Calu3 (cell line): ENCODE data around the gene NINJ1. TPM values are rescaled to one million over a fixed set of nuclear protein-coding genes. Genes with fewer than 3 reads are reported as not detected.

Source experiments
- BruUV-seq: library from RNA; stranded (reverse); fragments of 400-500 nt; replicated peaks from 2 replicates; lab custom pipeline; 2021; lab: Mats Ljungman, UMichigan
- CTCF ChIA-PET: fragments of 300-600 bp; sonication (Branson Sonifier 250); formaldehyde crosslinking; loops from one replicate; lab custom pipeline; 2022; ENCODE audit warnings: antibody characterized with exemption; lab: Charles Lee
- DNase-seq: peaks from one replicate; pipeline ENCODE4 v3.0.0; 2022
- H3K27ac Mint-ChIP-seq: one replicate; pipeline ENCODE4 v1.8.0; 2022; ENCODE audit warnings: mixed read lengths; ENCODE audit not compliant: unreplicated experiment
- H3K27me3 Mint-ChIP-seq: one replicate; pipeline ENCODE4 v1.8.0; 2022; ENCODE audit warnings: mixed read lengths; ENCODE audit not compliant: unreplicated experiment
- H3K36me3 Mint-ChIP-seq: one replicate; pipeline ENCODE4 v1.8.0; 2022; ENCODE audit warnings: mild to moderate bottlenecking, moderate library complexity, mixed read lengths; ENCODE audit not compliant: insufficient read depth, unreplicated experiment
- H3K4me1 Mint-ChIP-seq: one replicate; pipeline ENCODE4 v1.8.0; 2022; ENCODE audit warnings: mild to moderate bottlenecking, low read depth, mixed read lengths; ENCODE audit not compliant: unreplicated experiment
- H3K4me3 Mint-ChIP-seq: one replicate; pipeline ENCODE4 v1.8.0; 2022; ENCODE audit warnings: mild to moderate bottlenecking, low read depth, moderate library complexity, mixed read lengths; ENCODE audit not compliant: unreplicated experiment
- H3K9me3 Mint-ChIP-seq: one replicate; pipeline ENCODE4 v1.8.0; 2022; ENCODE audit warnings: low read depth, mixed read lengths; ENCODE audit not compliant: unreplicated experiment
- CTCF ChIP-seq: fragments of 200-600 bp; IDR thresholded peaks from one replicate; pipeline ENCODE4 v1.8.0; 2022; ENCODE audit warnings: antibody characterized with exemption; ENCODE audit not compliant: unreplicated experiment
- intact Hi-C: fragments of 100-400 bp; cut with micrococcal nuclease; formaldehyde crosslinking; loops from one replicate; pipeline ENCODE4 v1.10.0; 2022; ENCODE audit not compliant: unreplicated experiment
- total RNA-seq: library from RNA; stranded (reverse); gene quantifications from 2 replicates; pipeline ENCODE4 v1.2.3, GENCODE V29; 2022

The NINJ1 gene
- total RNA-seq, 1 experiment from 2014 or later = 12.6 TPM

GRCh38 chr9:93137362-93137761 is 3.3 kb upstream of the NINJ1 start:
- no peak for DNase-seq
- Mint-ChIP-seq H3K27me3 (no peaks in the 10 kb centered on the region), H3K9me3 (no peaks in the 10 kb centered on the region), H3K4me1 (peaks cover 8% of the 10 kb centered on the region), H3K4me3 (no peak overlapping the region), H3K36me3 (peaks cover 18% of the 10 kb centered on the region), H3K27ac (no peak overlapping the region)
- CTCF ChIA-PET = interaction anchor here (1.6 kb wide), 1 partner anchor 19 kb away, joined by 3 read pairs; no protein-coding TSS in a partner anchor
- no peak for TF ChIP-seq CTCF
- intact Hi-C loops = no loop called here
- BruUV-seq = no TSS peak

- no peak for DNase-seq
- CTCF ChIA-PET = no interaction called here
- Mint-ChIP-seq H3K27me3 (no peaks in the 10 kb centered on the region), H3K4me1 (peaks cover 8% of the 10 kb centered on the region), H3K4me3 (no peak overlapping the region), H3K36me3 (peaks cover 20% of the 10 kb centered on the region), H3K27ac (no peak overlapping the region), H3K9me3 (no peaks in the 10 kb centered on the region)
- no peak for TF ChIP-seq CTCF
- no TSS peak for BruUV-seq
- intact Hi-C loops = no loop called here
Measured at GRCh38 chr9:93136011-93136440, 2.0 kb upstream of the NINJ1 start.

- no peak for TF ChIP-seq CTCF
- CTCF ChIA-PET = interaction anchor here (0.6 to 0.7 kb wide), 2 partner anchors 15 to 19 kb away, joined by 3 to 5 read pairs; no protein-coding TSS in a partner anchor
- Mint-ChIP-seq H3K4me1 (peaks cover 8% of the 10 kb centered on the region), H3K36me3 (peaks cover 20% of the 10 kb centered on the region), H3K27ac (no peak overlapping the region), H3K9me3 (no peaks in the 10 kb centered on the region), H3K4me3 (peak overlapping the region; percentile 71), H3K27me3 (no peaks in the 10 kb centered on the region)
- no TSS peak for BruUV-seq
- DNase-seq = no peak
- intact Hi-C loops = no loop called here
Measured at GRCh38 chr9:93134740-93135444, 841 bp upstream of the NINJ1 start.

GRCh38 chr9:93133681-93134014 is 403 bp downstream of the NINJ1 start:
- H3K27ac Mint-ChIP-seq = no peak overlapping the region
- CTCF ChIA-PET = no interaction called here
- TF ChIP-seq CTCF = no peak
- peak overlapping the region; percentile 71 for H3K4me3 Mint-ChIP-seq
- no peaks in the 10 kb centered on the region for H3K27me3 Mint-ChIP-seq
- peaks cover 20% of the 10 kb centered on the region for H3K36me3 Mint-ChIP-seq
- peak; percentile 45 for DNase-seq
- intact Hi-C loops = no loop called here
- H3K4me1 Mint-ChIP-seq = peaks cover 8% of the 10 kb centered on the region
- H3K9me3 Mint-ChIP-seq = no peaks in the 10 kb centered on the region
- no TSS peak for BruUV-seq
